Subcutaneous adipose tissue (tissue), 4 donors: ENCODE measurements around the gene SYNGR2. TPM values are rescaled to one million over a fixed set of nuclear protein-coding genes. Genes with fewer than 3 reads are reported as not detected.

Source experiments
- CTCF ChIP-seq: fragments of 450-650 bp; IDR thresholded peaks from one replicate; pipeline ENCODE4 v1.5.1; 2016; ENCODE audit warnings: low read depth, mild to moderate bottlenecking, control low read depth, antibody characterized with exemption, moderate library complexity
- total RNA-seq, 4 donors: library from RNA; depleted of rRNA; stranded (reverse); fragments of >200 nt; gene quantifications; one replicate each; pipeline ENCODE4 v1.1.0, GENCODE V29; 2016

SYNGR2 gene
- total RNA-seq, 4 donors from 2014 or later: 33.0 to 80.6 (median 50.1) TPM

- TF ChIP-seq CTCF: no peak
These were observed 20.9 kb upstream of the SYNGR2 start for GRCh38 chr17:78147315-78147998.

DNA sequence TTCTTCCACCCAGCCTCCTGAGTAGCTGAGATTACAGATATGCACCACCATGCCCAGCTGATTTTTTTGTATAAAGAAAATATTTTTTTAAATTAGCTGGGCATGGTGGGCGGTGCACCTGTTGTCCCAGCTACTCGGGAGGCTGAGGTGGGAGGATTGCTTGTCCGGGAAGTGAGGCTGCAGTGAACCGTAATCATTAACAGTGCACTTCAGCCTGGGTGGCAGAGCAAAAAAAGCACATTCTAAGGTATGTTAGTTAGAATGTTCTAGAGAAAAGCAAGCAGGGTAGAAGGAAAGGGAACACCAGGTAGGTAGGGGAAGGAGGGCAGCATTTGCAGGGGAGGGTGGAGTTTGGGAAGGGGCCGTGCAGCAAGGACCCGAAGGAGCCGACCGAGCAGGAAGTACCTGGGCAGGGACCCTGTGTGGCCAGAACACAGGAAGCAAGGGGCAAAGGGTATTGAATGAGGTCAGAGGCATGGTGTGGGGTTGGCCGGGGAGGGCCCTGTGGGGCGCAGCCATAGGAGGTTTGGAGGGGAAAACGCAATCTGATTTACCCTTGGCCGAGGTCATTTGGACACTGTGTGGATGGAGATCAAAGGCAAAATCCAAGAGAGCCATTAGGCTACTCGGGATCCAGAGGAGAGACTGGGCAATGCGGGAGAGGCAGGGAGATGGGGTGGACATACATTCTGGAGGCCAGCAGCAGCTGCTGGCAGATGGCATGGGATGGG lies 19.9 kb upstream of the SYNGR2 start:
- TF ChIP-seq CTCF: no peak

DNA sequence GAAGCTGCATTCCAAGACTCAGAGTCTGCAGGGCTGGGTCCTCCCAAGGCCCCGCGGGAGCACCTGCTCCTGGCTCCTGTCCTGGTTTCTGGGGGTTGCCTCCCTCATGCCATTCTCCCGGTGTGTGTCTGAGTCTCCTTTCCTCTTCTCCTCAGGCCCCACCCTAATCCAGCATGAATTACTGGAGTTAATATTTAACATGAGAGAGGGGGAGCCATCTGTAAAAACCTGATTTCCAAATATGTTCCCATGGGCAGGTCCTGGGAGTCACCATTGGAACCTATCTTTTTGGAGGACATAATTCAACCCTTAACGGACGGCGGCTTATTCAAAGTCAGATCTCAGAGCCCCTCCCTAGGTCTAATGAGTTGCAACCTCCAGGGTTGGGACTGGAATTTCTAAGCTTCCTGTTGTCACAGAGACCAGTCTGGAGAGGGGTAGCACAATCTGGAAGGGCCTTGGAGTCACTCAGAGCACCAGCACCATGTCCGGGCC lies 16.8 kb upstream of the SYNGR2 start:
- no peak for TF ChIP-seq CTCF

GRCh38 chr17:78154903-78155811 lies 13.2 kb upstream of the SYNGR2 start:
- no peak for TF ChIP-seq CTCF

DNA sequence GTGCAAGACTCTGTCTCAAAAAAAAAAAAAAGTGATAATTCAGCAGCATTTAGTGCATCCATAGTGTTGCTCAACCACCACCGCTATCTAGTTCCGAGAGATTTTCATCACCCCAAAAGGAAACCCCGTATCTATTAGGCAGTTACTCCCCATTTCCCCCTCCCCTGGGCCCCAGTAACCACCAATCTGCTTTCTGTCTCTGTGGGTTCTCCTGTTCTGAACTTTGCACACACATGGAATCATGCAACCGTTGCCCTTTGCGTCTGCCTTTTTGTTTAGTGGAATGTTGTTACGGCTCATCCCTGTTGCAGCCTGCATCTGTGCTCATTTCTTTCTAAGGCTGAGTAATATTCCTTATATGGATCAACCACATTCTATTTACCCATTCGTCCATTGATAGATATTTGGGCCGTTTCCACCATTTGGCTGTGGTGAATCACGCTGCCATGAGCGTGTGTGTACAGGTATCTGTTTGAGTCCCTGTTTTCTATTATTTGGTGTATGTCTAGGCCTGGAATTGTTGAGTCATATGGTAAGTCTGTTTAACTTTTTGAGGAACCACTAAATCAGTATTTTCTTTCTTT lies 8.7 kb upstream of the SYNGR2 start:
- TF ChIP-seq CTCF: no peak

- TF ChIP-seq CTCF: no peak
These were observed 4.3 kb upstream of the SYNGR2 start for GRCh38 chr17:78163881-78164747.
